ENCODE results near the gene CARMIL1. TPM values are rescaled to one million over a fixed set of nuclear protein-coding genes. Genes with fewer than 3 reads are reported as not detected.

CARMIL1 gene
- total RNA-seq, 1 experiment from 2014 or later = 23.6 TPM

DNA sequence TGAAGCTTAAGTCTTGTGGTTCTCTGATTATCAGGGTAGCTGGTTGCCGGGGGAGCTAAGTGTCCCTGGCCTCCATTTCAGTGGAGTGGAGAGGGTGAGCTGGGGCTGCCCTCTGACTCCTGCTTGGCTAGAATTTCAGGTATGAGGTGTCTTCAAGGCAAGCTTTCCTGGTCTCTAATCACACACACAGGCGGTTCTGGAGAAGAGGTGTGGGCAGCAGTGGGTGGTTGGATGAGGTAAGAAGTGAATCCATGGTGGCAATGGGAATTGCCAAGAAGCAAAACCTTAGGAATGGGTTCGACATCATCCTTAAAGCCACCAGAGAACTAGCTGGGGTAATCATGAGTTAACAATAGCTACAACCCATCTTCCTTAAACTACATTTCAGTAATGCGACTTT, 157.6 kb downstream of the CARMIL1 start:
- no peak overlapping the region for H3K4ac ChIP-seq (ENCODE audit: low read depth, low read length)
- no peaks in the 10 kb centered on the region for H3K27me3 ChIP-seq (ENCODE audit: insufficient read depth, low read length)
- Mint-ChIP-seq H3K27me3 (ENCODE audit: low read depth) (no peaks in the 10 kb centered on the region), H3K9me3 (no peaks in the 10 kb centered on the region), H3K36me3 (ENCODE audit: insufficient read depth in 1 of 3, low read depth in 3 of 3) (peaks cover 0 to 2% (median 0%) of the 10 kb centered on the region in 3 experiments; a peak in 1 of 7 replicates), H3K27ac (peak overlapping the region in 2 of 3 experiments; percentile 46 to 49; a peak in 1 of 7 replicates), H3K4me3 (no peak overlapping the region), H3K4me1 (peaks cover 4 to 6% of the 10 kb centered on the region in 2 experiments)
- H2BK20ac ChIP-seq (ENCODE audit: low read depth, low read length, poor library complexity, severe bottlenecking) = no peak overlapping the region
- WGBS (ENCODE audit: extremely low coverage, insufficient read length, low lambda C conversion rate) = no CpG with 5 or more reads among the region's 4 CpGs
- no peaks in the 10 kb centered on the region for H3K79me2 ChIP-seq (ENCODE audit: insufficient read depth, low read length)
- no peak overlapping the region for H2AFZ ChIP-seq (ENCODE audit: low read length)
- H3K4me1 ChIP-seq (ENCODE audit: insufficient read depth, low read length) = no peaks in the 10 kb centered on the region; the same call in 1 of the 2 replicates
- TF ChIP-seq, protein P1, sequence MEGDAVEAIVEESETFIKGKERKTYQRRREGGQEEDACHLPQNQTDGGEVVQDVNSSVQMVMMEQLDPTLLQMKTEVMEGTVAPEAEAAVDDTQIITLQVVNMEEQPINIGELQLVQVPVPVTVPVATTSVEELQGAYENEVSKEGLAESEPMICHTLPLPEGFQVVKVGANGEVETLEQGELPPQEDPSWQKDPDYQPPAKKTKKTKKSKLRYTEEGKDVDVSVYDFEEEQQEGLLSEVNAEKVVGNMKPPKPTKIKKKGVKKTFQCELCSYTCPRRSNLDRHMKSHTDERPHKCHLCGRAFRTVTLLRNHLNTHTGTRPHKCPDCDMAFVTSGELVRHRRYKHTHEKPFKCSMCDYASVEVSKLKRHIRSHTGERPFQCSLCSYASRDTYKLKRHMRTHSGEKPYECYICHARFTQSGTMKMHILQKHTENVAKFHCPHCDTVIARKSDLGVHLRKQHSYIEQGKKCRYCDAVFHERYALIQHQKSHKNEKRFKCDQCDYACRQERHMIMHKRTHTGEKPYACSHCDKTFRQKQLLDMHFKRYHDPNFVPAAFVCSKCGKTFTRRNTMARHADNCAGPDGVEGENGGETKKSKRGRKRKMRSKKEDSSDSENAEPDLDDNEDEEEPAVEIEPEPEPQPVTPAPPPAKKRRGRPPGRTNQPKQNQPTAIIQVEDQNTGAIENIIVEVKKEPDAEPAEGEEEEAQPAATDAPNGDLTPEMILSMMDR (conservative IDR thresholded peaks at IDR 0.05) = no peak
- H3K4me2 ChIP-seq (ENCODE audit: insufficient read depth, insufficient read length, low read length) = no peak overlapping the region
- no peaks in the 10 kb centered on the region for H3K9me3 ChIP-seq (ENCODE audit: control insufficient read depth, low read depth, low read length)
- H3K18ac ChIP-seq (ENCODE audit: insufficient read length, low read depth, low read length) = no peak overlapping the region
- H4K5ac ChIP-seq (ENCODE audit: insufficient read length, low read depth, low read length) = no peak overlapping the region
- H4K20me1 ChIP-seq (ENCODE audit: control insufficient read depth, insufficient read depth, insufficient read length) = no peaks in the 10 kb centered on the region
- no peak overlapping the region for H3T11ph ChIP-seq (ENCODE audit: low read length)
- no peak overlapping the region for H2BK5ac ChIP-seq (ENCODE audit: insufficient read length, low read length)
- no peak overlapping the region for H2BK12ac ChIP-seq (ENCODE audit: insufficient read length, low read depth, low read length)
- no peak overlapping the region for H2BK15ac ChIP-seq (ENCODE audit: low read depth, low read length)
- H2AK5ac ChIP-seq (ENCODE audit: insufficient read length, low read length) = no peak overlapping the region
- no peaks in the 10 kb centered on the region for H3K23me2 ChIP-seq (ENCODE audit: insufficient read length, low read depth, low read length, poor library complexity, severe bottlenecking)
- DNase-seq = no peak
- no peak overlapping the region for H2BK120ac ChIP-seq (ENCODE audit: low read depth, low read length, poor library complexity, severe bottlenecking)
- H4K8ac ChIP-seq (replicated peaks; ENCODE audit: insufficient read length, low read depth, low read length) = no peak overlapping the region
- no peak overlapping the region for H4K91ac ChIP-seq (ENCODE audit: insufficient read length, low read depth, low read length)
- H3K56ac ChIP-seq (ENCODE audit: insufficient read length, low read depth, low read length) = no peak overlapping the region
- no peak overlapping the region for H3K27ac ChIP-seq (ENCODE audit: insufficient read length, low read depth, low read length)
- no peak overlapping the region for H3K14ac ChIP-seq (ENCODE audit: insufficient read depth, low read length)
- peaks cover 2% of the 10 kb centered on the region for H3K79me1 ChIP-seq (ENCODE audit: insufficient read depth, low read depth, low read length, poor library complexity, severe bottlenecking)
- H3K23ac ChIP-seq (ENCODE audit: insufficient read length, low read depth, low read length) = no peak overlapping the region
- no peak overlapping the region for H3K9ac ChIP-seq (ENCODE audit: extremely low read depth, insufficient read length, low read length)

All from H9 (cell line).